Measurements from ENCODE around the gene LFNG. TPM values are rescaled to one million over a fixed set of nuclear protein-coding genes. Genes with fewer than 3 reads are reported as not detected.

Gene LFNG
- total RNA-seq, 4 donors from 2014 or later: 17.9 to 162 (median 80.6) TPM

DNA sequence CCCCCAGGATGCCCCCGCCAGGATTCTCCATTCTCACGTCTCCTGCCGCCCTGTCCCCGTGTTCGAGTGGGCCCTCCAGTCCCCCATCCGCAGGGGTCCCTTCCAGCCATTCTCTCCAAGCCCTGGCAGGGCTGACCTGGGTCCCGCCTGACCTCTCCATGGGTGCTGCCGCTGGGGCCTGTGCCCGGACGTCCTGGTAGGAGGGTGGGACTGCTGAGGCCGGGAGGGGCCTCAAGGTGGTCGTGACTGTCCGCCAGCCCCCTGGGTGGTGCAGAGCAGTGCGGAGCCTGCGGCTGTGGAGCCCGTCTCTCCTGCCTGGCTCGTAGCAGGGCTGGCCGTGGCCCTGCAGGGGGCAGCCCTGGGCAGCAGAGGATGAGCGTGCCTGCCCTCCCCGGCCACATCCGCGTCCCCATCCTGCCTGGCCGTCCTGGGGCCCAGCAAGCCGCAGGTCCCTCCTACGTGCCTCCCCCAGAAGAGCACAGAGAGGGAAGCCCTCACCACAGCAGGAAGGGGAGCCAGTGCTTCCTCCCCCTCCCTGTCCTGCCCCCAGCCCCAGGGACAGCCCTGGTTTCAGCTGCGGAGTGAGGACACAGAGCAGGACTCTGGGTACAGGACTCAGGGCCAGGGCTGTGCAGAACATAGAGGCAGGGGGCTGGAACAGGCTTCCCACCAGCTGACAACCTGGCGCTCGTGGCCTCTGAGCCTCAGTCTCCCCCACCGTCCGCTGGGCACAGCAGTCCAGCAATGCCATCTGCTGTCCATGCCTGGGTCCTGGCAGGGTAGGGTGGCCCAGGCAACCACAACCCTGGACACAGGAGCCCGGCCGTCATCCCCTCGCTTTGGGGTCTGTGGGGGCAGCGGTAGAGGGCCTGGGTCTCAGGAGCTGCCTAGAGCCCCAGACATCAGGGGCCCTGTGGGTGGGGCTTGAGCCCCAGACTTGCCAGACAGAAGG lies 41.9 kb upstream of the LFNG start:
- Histone ChIP-seq H3K4me1 (peaks cover 15 to 18% (median 16%) of the 10 kb centered on the region in 4 donors), H3K27me3 (peaks cover 16% of the 10 kb centered on the region), H3K27ac (peak overlapping the region in 2 of 4 donors; percentile 24 to 28), H3K9me3 (peaks cover 0 to under 1% of the 10 kb centered on the region in 2 donors), H3K36me3 (no peaks in the 10 kb centered on the region), H3K4me3 (no peak overlapping the region)
- TF ChIP-seq POLR2AphosphoS5 (IDR thresholded peaks at IDR 0.05) (peak in 1 of 3 donors; percentile 35), EP300 (IDR thresholded peaks at IDR 0.05; ENCODE audit: low read depth) (no peak), POLR2A (IDR thresholded peaks at IDR 0.05) (no peak)
- TF ChIP-seq, protein P1, sequence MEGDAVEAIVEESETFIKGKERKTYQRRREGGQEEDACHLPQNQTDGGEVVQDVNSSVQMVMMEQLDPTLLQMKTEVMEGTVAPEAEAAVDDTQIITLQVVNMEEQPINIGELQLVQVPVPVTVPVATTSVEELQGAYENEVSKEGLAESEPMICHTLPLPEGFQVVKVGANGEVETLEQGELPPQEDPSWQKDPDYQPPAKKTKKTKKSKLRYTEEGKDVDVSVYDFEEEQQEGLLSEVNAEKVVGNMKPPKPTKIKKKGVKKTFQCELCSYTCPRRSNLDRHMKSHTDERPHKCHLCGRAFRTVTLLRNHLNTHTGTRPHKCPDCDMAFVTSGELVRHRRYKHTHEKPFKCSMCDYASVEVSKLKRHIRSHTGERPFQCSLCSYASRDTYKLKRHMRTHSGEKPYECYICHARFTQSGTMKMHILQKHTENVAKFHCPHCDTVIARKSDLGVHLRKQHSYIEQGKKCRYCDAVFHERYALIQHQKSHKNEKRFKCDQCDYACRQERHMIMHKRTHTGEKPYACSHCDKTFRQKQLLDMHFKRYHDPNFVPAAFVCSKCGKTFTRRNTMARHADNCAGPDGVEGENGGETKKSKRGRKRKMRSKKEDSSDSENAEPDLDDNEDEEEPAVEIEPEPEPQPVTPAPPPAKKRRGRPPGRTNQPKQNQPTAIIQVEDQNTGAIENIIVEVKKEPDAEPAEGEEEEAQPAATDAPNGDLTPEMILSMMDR (IDR thresholded peaks at IDR 0.05): peak; percentile 66 to 91 (median 70)
- in situ Hi-C loops (cut with MboI; ENCODE audit: low pct_ligation_motif_present in 1 of 4, low pct_unique_long_range_greater_than_20kb in 1 of 4, low sequenced_read_pairs in 3 of 4) (loop anchor here in 1 of 4 donors (25.0 kb wide), 1 partner anchor 210 kb away; the partner anchor contains the start of gene AMZ1), intact Hi-C loops (cut with DNase I; ENCODE audit: low total_unique reads) (no loop called here)
- whole genome bisulfite sequencing, 2 donors (ENCODE audit: low coverage in 1 of 2): 27% methylated on average over 30 of the region's 34 CpGs; no CpG with 5 or more reads in 1 of the 2 donors
- peak; percentile 74 for DNase-seq

DNA sequence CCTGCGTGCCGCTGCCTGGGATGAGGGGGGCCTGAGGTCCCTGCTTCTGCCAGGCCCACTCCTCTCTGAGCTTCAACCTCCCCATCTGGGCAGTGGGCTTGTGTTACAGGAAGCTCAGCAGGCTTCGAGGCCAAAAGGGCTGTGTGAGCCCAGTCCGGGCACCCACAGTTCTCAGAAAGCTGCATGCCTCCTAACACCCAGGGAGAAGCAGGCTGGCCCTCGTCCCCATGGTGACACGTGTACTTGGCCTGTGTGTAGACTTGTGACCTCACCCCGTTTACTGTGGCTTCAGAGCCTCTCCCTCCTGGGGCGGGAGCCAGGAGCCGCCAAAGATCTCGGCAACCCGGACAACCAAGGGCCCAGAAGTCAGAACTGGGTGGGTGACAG lies 41.2 kb upstream of the LFNG start:
- in situ Hi-C loops (cut with MboI; ENCODE audit: low pct_ligation_motif_present in 1 of 4, low pct_unique_long_range_greater_than_20kb in 1 of 4, low sequenced_read_pairs in 3 of 4) (loop anchor here in 1 of 4 donors (25.0 kb wide), 1 partner anchor 209 kb away; the partner anchor contains the start of gene AMZ1), intact Hi-C loops (cut with DNase I; ENCODE audit: low total_unique reads) (no loop called here)
- peak; percentile 80 for DNase-seq
- H3K4me3 ChIP-seq: no peak overlapping the region
- H3K27me3 ChIP-seq: peaks cover 19% of the 10 kb centered on the region
- WGBS, 2 donors (ENCODE audit: low coverage in 1 of 2): 42% methylated on average over 11 of the region's 11 CpGs; no CpG with 5 or more reads in 1 of the 2 donors
- peak overlapping the region in 2 of 4 donors; percentile 24 to 28 for H3K27ac ChIP-seq
- TF ChIP-seq POLR2A (IDR thresholded peaks at IDR 0.05) (peak; percentile 32), EP300 (IDR thresholded peaks at IDR 0.05; ENCODE audit: low read depth) (no peak)
- TF ChIP-seq, protein P1 (IDR thresholded peaks at IDR 0.05): no peak
- H3K4me1 ChIP-seq: peaks cover 15 to 18% (median 16%) of the 10 kb centered on the region in 4 donors
- no peaks in the 10 kb centered on the region for H3K36me3 ChIP-seq
- H3K9me3 ChIP-seq: peaks cover 0 to 7% of the 10 kb centered on the region in 2 donors

DNA sequence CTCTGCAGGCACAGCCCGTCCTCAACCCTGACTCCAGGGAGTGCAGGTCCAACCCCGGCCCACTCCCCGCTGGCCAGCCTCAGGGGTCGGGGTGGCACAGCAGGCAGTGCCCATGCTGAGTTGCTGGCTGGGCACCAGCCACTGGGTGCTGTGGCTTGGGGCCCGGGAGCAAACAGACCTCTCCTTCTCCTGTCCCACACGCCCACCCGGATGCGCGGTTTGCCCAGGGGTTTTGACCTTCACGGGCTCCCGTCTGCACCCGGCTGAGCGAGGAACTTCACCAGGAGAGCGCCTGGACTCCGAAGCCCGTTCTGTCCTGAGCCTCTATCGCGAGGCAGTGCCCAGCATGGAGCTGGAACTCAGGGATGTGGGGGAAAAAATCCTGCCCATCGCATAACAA lies 40.8 kb upstream of the LFNG start:
- H3K4me3 ChIP-seq: no peak overlapping the region
- TF ChIP-seq, protein P1 (IDR thresholded peaks at IDR 0.05): no peak
- no peak for TF ChIP-seq POLR2A (IDR thresholded peaks at IDR 0.05)
- TF ChIP-seq EP300 (IDR thresholded peaks at IDR 0.05; ENCODE audit: low read depth): no peak
- no peak for TF ChIP-seq POLR2AphosphoS5 (IDR thresholded peaks at IDR 0.05)
- H3K27ac ChIP-seq: peak overlapping the region in 2 of 4 donors; percentile 24 to 28
- peaks cover 15 to 18% (median 16%) of the 10 kb centered on the region in 4 donors for H3K4me1 ChIP-seq
- no peak for DNase-seq
- in situ Hi-C loops (cut with MboI; ENCODE audit: low pct_ligation_motif_present in 1 of 4, low pct_unique_long_range_greater_than_20kb in 1 of 4, low sequenced_read_pairs in 3 of 4): loop anchor here in 1 of 4 donors (25.0 kb wide), 1 partner anchor 209 kb away; the partner anchor contains the start of gene AMZ1
- H3K27me3 ChIP-seq: peaks cover 19% of the 10 kb centered on the region
- WGBS, 2 donors (ENCODE audit: low coverage in 1 of 2): 49% methylated on average over 19 of the region's 19 CpGs; no CpG with 5 or more reads in 1 of the 2 donors
- no peaks in the 10 kb centered on the region for H3K36me3 ChIP-seq
- H3K9me3 ChIP-seq: peaks cover 0 to 7% of the 10 kb centered on the region in 2 donors
- intact Hi-C loops (cut with DNase I; ENCODE audit: low total_unique reads): no loop called here
